ENCODE data around the gene MCEMP1.

MCEMP1 gene

GRCh38 chr19:7699417-7700401 lies 22.8 kb downstream of the MCEMP1 start:
- no peaks in the 10 kb centered on the region for H3K27me3 ChIP-seq (ENCODE audit: insufficient read depth, low read length)
- WGBS, result 80% methylated on average over 14 of the region's 15 CpGs
- no peak overlapping the region for H3K27ac ChIP-seq (ENCODE audit: low read depth, low read length)
- no peak overlapping the region for H3K4me3 ChIP-seq (ENCODE audit: low read length)
- H3K4me1 ChIP-seq (ENCODE audit: insufficient read depth, low read length), result no peaks in the 10 kb centered on the region
- H3K9ac ChIP-seq (ENCODE audit: low read depth, low read length), result no peak overlapping the region
- H3K9me3 ChIP-seq (ENCODE audit: insufficient read depth, low read depth, low read length), result no peaks in the 10 kb centered on the region
- H3K36me3 ChIP-seq (ENCODE audit: insufficient read depth, low read length), result no peaks in the 10 kb centered on the region

GRCh38 chr19:7701049-7701653 lies 24.3 kb downstream of the MCEMP1 start:
- no peak overlapping the region for H3K9ac ChIP-seq (ENCODE audit: low read depth, low read length)
- H3K27me3 ChIP-seq (ENCODE audit: insufficient read depth, low read length), result no peaks in the 10 kb centered on the region
- H3K4me3 ChIP-seq (ENCODE audit: low read length), result no peak overlapping the region
- H3K27ac ChIP-seq (ENCODE audit: low read depth, low read length), result no peak overlapping the region
- no peaks in the 10 kb centered on the region for H3K36me3 ChIP-seq (ENCODE audit: insufficient read depth, low read length)
- WGBS, result 93% methylated on average over 12 of the region's 12 CpGs
- no peaks in the 10 kb centered on the region for H3K4me1 ChIP-seq (ENCODE audit: insufficient read depth, low read length)
- H3K9me3 ChIP-seq (ENCODE audit: insufficient read depth, low read depth, low read length), result no peaks in the 10 kb centered on the region

GRCh38 chr19:7701654-7702457 lies 25.0 kb downstream of the MCEMP1 start, which contains the start of gene FCER2:
FCER2 (minus strand) TSS chr19:7702131; CDS start chr19:7699760, 2,371 bp downstream.
- Histone ChIP-seq H3K27ac (ENCODE audit: low read depth, low read length) (no peak within 1 kb of the TSS), H3K36me3 (ENCODE audit: insufficient read depth, low read length) (no peaks in the 10 kb centered on the region), H3K9me3 (ENCODE audit: insufficient read depth, low read depth, low read length) (no peaks in the 10 kb centered on the region), H3K9ac (ENCODE audit: low read depth, low read length) (no peak within 1 kb of the TSS), H3K4me1 (ENCODE audit: insufficient read depth, low read length) (no peaks in the 10 kb centered on the region), H3K27me3 (ENCODE audit: insufficient read depth, low read length) (no peaks in the 10 kb centered on the region), H3K4me3 (ENCODE audit: low read length) (no peak within 1 kb of the TSS)
- 71% methylated on average over 19 of the region's 20 CpGs for WGBS

- 78% methylated on average over 8 of the region's 8 CpGs for WGBS
- Histone ChIP-seq H3K27me3 (ENCODE audit: insufficient read depth, low read length) (no peaks in the 10 kb centered on the region), H3K36me3 (ENCODE audit: insufficient read depth, low read length) (no peaks in the 10 kb centered on the region), H3K4me3 (ENCODE audit: low read length) (no peak overlapping the region), H3K9me3 (ENCODE audit: insufficient read depth, low read depth, low read length) (no peaks in the 10 kb centered on the region), H3K27ac (ENCODE audit: low read depth, low read length) (no peak overlapping the region), H3K9ac (ENCODE audit: low read depth, low read length) (no peak overlapping the region), H3K4me1 (ENCODE audit: insufficient read depth, low read length) (no peaks in the 10 kb centered on the region)
These were observed 26.4 kb downstream of the MCEMP1 start for GRCh38 chr19:7703332-7703731.

- WGBS, result 80% methylated on average over 6 of the region's 6 CpGs
- Histone ChIP-seq H3K9me3 (ENCODE audit: insufficient read depth, low read depth, low read length) (no peaks in the 10 kb centered on the region), H3K9ac (ENCODE audit: low read depth, low read length) (no peak overlapping the region), H3K36me3 (ENCODE audit: insufficient read depth, low read length) (no peaks in the 10 kb centered on the region), H3K4me3 (ENCODE audit: low read length) (no peak overlapping the region), H3K27ac (ENCODE audit: low read depth, low read length) (no peak overlapping the region), H3K4me1 (ENCODE audit: insufficient read depth, low read length) (no peaks in the 10 kb centered on the region), H3K27me3 (ENCODE audit: insufficient read depth, low read length) (no peaks in the 10 kb centered on the region)
These were observed 27.6 kb downstream of the MCEMP1 start for GRCh38 chr19:7704280-7705060.

- no peaks in the 10 kb centered on the region for H3K36me3 ChIP-seq (ENCODE audit: insufficient read depth, low read length)
- H3K27ac ChIP-seq (ENCODE audit: low read depth, low read length), result no peak overlapping the region
- H3K4me1 ChIP-seq (ENCODE audit: insufficient read depth, low read length), result no peaks in the 10 kb centered on the region
- H3K9ac ChIP-seq (ENCODE audit: low read depth, low read length), result no peak overlapping the region
- H3K4me3 ChIP-seq (ENCODE audit: low read length), result no peak overlapping the region
- no peaks in the 10 kb centered on the region for H3K9me3 ChIP-seq (ENCODE audit: insufficient read depth, low read depth, low read length)
- WGBS, result 83% methylated on average over 21 of the region's 24 CpGs
- no peaks in the 10 kb centered on the region for H3K27me3 ChIP-seq (ENCODE audit: insufficient read depth, low read length)
These were observed 28.7 kb downstream of the MCEMP1 start for GRCh38 chr19:7705387-7706187.

GRCh38 chr19:7706188-7706954 lies 29.5 kb downstream of the MCEMP1 start:
- H3K36me3 ChIP-seq (ENCODE audit: insufficient read depth, low read length), result no peaks in the 10 kb centered on the region
- no peak overlapping the region for H3K27ac ChIP-seq (ENCODE audit: low read depth, low read length)
- H3K4me1 ChIP-seq (ENCODE audit: insufficient read depth, low read length), result no peaks in the 10 kb centered on the region
- WGBS, result 83% methylated on average over 14 of the region's 14 CpGs
- no peak overlapping the region for H3K9ac ChIP-seq (ENCODE audit: low read depth, low read length)
- no peaks in the 10 kb centered on the region for H3K9me3 ChIP-seq (ENCODE audit: insufficient read depth, low read depth, low read length)
- no peak overlapping the region for H3K4me3 ChIP-seq (ENCODE audit: low read length)
- no peaks in the 10 kb centered on the region for H3K27me3 ChIP-seq (ENCODE audit: insufficient read depth, low read length)

GRCh38 chr19:7706955-7707456 lies 30.1 kb downstream of the MCEMP1 start:
- H3K4me3 ChIP-seq (ENCODE audit: low read length), result no peak overlapping the region
- no peak overlapping the region for H3K27ac ChIP-seq (ENCODE audit: low read depth, low read length)
- H3K4me1 ChIP-seq (ENCODE audit: insufficient read depth, low read length), result no peaks in the 10 kb centered on the region
- no peaks in the 10 kb centered on the region for H3K36me3 ChIP-seq (ENCODE audit: insufficient read depth, low read length)
- H3K9me3 ChIP-seq (ENCODE audit: insufficient read depth, low read depth, low read length), result no peaks in the 10 kb centered on the region
- WGBS, result 88% methylated on average over 8 of the region's 8 CpGs
- H3K9ac ChIP-seq (ENCODE audit: low read depth, low read length), result no peak overlapping the region
- no peaks in the 10 kb centered on the region for H3K27me3 ChIP-seq (ENCODE audit: insufficient read depth, low read length)

- WGBS, result 82% methylated on average over 10 of the region's 10 CpGs
- no peaks in the 10 kb centered on the region for H3K27me3 ChIP-seq (ENCODE audit: insufficient read depth, low read length)
These were observed 33.1 kb downstream of the MCEMP1 start for GRCh38 chr19:7709932-7710460.

More at GRCh38 chr19:7709932-7710460, 33.1 kb downstream of the MCEMP1 start:
- Histone ChIP-seq H3K9me3 (ENCODE audit: insufficient read depth, low read depth, low read length) (no peaks in the 10 kb centered on the region), H3K9ac (ENCODE audit: low read depth, low read length) (no peak overlapping the region), H3K36me3 (ENCODE audit: insufficient read depth, low read length) (no peaks in the 10 kb centered on the region), H3K4me3 (ENCODE audit: low read length) (no peak overlapping the region), H3K27ac (ENCODE audit: low read depth, low read length) (no peak overlapping the region), H3K4me1 (ENCODE audit: insufficient read depth, low read length) (no peaks in the 10 kb centered on the region)
